ENCODE results near the gene MORC1. TPM values are rescaled to one million over a fixed set of nuclear protein-coding genes. Genes with fewer than 3 reads are reported as not detected.
"Not testable (repeated sequence)": the region's sequence is repeated elsewhere in the genome, so short reads cannot be mapped to it uniquely, and the experiment has no call there.

Gene MORC1
- total RNA-seq = not detected
- long read RNA-seq = 0 reads

- ATAC-seq = no peak
- no peak for DNase-seq
- intact Hi-C loops (cut with micrococcal nuclease) = no loop called here
These were observed at the start of gene MORC1 for GRCh38 chr3:109117939-109118338. Gene MORC1, minus strand, starts transcription at chr3:109118134. Its CDS starts 75 bp downstream, at chr3:109118059.

GRCh38 chr3:109165905-109166304 lies 48.0 kb upstream of the MORC1 start:
- DNase-seq = no peak
- intact Hi-C loops (cut with micrococcal nuclease) = no loop called here
- ATAC-seq = no peak

- intact Hi-C loops (cut with micrococcal nuclease) = no loop called here
These were observed 43.7 kb upstream of the MORC1 start for GRCh38 chr3:109161487-109162123.

GRCh38 chr3:109155828-109156227 lies 37.9 kb upstream of the MORC1 start:
- intact Hi-C loops (cut with micrococcal nuclease) = no loop called here
- ATAC-seq (no peak), DNase-seq (no peak)

More at GRCh38 chr3:109161487-109162123, 43.7 kb upstream of the MORC1 start:
- DNase-seq = no peak
- no peak for ATAC-seq

GRCh38 chr3:109154979-109155378 lies 37.0 kb upstream of the MORC1 start:
- intact Hi-C loops (cut with micrococcal nuclease) = no loop called here
- DNase-seq (no peak), ATAC-seq (no peak)

- intact Hi-C loops (cut with micrococcal nuclease) = no loop called here
- ATAC-seq = no peak
- DNase-seq = no peak
These were observed 34.4 kb upstream of the MORC1 start for GRCh38 chr3:109152320-109152719.

- DNase-seq (no peak), ATAC-seq (no peak)
- intact Hi-C loops (cut with micrococcal nuclease) = no loop called here
These were observed 31.1 kb upstream of the MORC1 start for GRCh38 chr3:109149078-109149477.

GRCh38 chr3:109143646-109144045 lies 25.7 kb upstream of the MORC1 start:
- DNase-seq (no peak), ATAC-seq (no peak)
- intact Hi-C loops (cut with micrococcal nuclease) = no loop called here

GRCh38 chr3:109140318-109140717 lies 22.4 kb upstream of the MORC1 start:
- DNase-seq (no peak), ATAC-seq (no peak)
- intact Hi-C loops (cut with micrococcal nuclease) = no loop called here

GRCh38 chr3:109137761-109138160 lies 19.8 kb upstream of the MORC1 start:
- DNase-seq (no peak), ATAC-seq (no peak)
- intact Hi-C loops (cut with micrococcal nuclease) = no loop called here

GRCh38 chr3:109136523-109136922 lies 18.6 kb upstream of the MORC1 start, which contains the start of gene C3orf85:
Gene C3orf85, plus strand, starts transcription at chr3:109136719. Its CDS starts 129 bp downstream, at chr3:109136848.
- no peak for DNase-seq
- intact Hi-C loops (cut with micrococcal nuclease) = no loop called here
- ATAC-seq = no peak

- ATAC-seq; DNase-seq; intact Hi-C loops (cut with micrococcal nuclease): not testable (repeated sequence)
These were observed 15.5 kb upstream of the MORC1 start for GRCh38 chr3:109133474-109133816.

GRCh38 chr3:109132801-109133473 lies 15.0 kb upstream of the MORC1 start:
- no peak for ATAC-seq
- intact Hi-C loops (cut with micrococcal nuclease) = no loop called here
- DNase-seq = no peak

GRCh38 chr3:109131276-109131675 lies 13.3 kb upstream of the MORC1 start:
- intact Hi-C loops (cut with micrococcal nuclease) = no loop called here
- ATAC-seq (no peak), DNase-seq (no peak)

GRCh38 chr3:109127553-109127952 lies 9.6 kb upstream of the MORC1 start:
- intact Hi-C loops (cut with micrococcal nuclease) = no loop called here
- no peak for ATAC-seq
- no peak for DNase-seq

GRCh38 chr3:109125902-109126301 lies 8.0 kb upstream of the MORC1 start:
- ATAC-seq = no peak
- intact Hi-C loops (cut with micrococcal nuclease) = no loop called here
- DNase-seq = no peak

GRCh38 chr3:109122690-109123089 lies 4.8 kb upstream of the MORC1 start:
- intact Hi-C loops (cut with micrococcal nuclease) = no loop called here
- ATAC-seq (no peak), DNase-seq (no peak)

GRCh38 chr3:109118584-109118983 lies 650 bp upstream of the MORC1 start:
- DNase-seq = no peak
- intact Hi-C loops (cut with micrococcal nuclease) = no loop called here
- ATAC-seq = no peak

- intact Hi-C loops (cut with micrococcal nuclease) = no loop called here
- ATAC-seq (no peak), DNase-seq (no peak)
These were observed 1.9 kb downstream of the MORC1 start for GRCh38 chr3:109116031-109116430.

GRCh38 chr3:109115451-109115850 lies 2.5 kb downstream of the MORC1 start:
- ATAC-seq = no peak
- DNase-seq = no peak
- intact Hi-C loops (cut with micrococcal nuclease) = no loop called here

- no peak for ATAC-seq
- DNase-seq = no peak
- intact Hi-C loops (cut with micrococcal nuclease) = no loop called here
These were observed 3.2 kb downstream of the MORC1 start for GRCh38 chr3:109114746-109115145.
